ENCODE data around the gene SEC24C.

DNA sequence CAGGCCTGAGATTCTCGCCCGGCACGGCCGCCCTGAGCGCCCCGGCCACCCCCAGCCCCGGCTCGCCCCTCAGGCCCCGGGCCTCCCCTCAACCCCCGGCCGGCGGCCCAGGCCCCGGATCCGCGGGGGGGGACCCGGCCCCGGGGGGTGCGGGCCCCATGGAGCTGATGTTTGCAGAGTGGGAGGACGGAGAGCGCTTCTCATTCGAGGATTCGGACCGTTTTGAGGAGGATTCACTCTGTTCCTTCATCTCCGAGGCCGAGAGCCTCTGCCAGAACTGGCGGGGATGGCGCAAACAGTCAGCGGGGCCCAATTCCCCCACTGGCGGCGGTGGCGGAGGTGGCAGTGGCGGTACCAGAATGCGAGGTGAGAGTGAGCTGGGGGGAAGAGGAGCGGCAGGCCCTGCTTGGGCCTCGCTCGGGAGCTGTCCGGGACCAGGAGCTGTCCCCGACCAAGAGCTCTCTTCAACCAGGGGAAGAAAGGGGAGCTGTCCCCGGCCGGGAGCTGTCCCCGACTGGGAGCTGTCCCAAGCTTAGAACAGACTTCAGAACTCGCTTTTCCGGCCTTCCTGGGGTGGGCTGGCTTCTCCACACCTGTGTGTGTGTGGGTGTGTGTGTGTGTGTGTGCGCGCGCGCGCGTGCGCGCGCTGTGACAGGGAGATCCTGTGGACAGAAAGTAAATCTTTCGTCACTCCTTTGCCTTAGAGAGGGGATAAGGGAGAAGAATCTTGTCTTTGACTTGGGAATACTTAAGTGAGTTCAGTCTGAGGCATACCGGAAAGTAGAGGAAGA, 41.7 kb downstream of the SEC24C start:
- TF ChIP-seq, protein P1, sequence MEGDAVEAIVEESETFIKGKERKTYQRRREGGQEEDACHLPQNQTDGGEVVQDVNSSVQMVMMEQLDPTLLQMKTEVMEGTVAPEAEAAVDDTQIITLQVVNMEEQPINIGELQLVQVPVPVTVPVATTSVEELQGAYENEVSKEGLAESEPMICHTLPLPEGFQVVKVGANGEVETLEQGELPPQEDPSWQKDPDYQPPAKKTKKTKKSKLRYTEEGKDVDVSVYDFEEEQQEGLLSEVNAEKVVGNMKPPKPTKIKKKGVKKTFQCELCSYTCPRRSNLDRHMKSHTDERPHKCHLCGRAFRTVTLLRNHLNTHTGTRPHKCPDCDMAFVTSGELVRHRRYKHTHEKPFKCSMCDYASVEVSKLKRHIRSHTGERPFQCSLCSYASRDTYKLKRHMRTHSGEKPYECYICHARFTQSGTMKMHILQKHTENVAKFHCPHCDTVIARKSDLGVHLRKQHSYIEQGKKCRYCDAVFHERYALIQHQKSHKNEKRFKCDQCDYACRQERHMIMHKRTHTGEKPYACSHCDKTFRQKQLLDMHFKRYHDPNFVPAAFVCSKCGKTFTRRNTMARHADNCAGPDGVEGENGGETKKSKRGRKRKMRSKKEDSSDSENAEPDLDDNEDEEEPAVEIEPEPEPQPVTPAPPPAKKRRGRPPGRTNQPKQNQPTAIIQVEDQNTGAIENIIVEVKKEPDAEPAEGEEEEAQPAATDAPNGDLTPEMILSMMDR (IDR thresholded peaks at IDR 0.05), result no peak
- no peak for TF ChIP-seq EZH2 (IDR thresholded peaks at IDR 0.05)

All from neural progenitor cell (in vitro differentiated cells).